SH-SY5Y (cell line): Measurements from ENCODE around the gene HOXA13.

Experiments used
- GATA2 ChIP-seq: IDR thresholded peaks from 2 replicates; pipeline ENCODE4 v1.6.1; 2011; ENCODE audit warnings: mild to moderate bottlenecking, low read depth, low read length
- GATA3 ChIP-seq: IDR thresholded peaks from 2 replicates; pipeline ENCODE4 v1.6.1; 2011; ENCODE audit warnings: low read depth, mild to moderate bottlenecking, low read length, moderate library complexity

GRCh38 chr7:27176524-27176845 is 23.4 kb downstream of the HOXA13 start:
- no peak for TF ChIP-seq GATA2
- no peak for TF ChIP-seq GATA3
